HEK293 (cell line): ENCODE results near the gene MSH6.

Source experiments
- CTCF ChIA-PET: fragments of 350-600 bp; formaldehyde crosslinking; extraction: SDS; loops from one replicate; lab custom pipeline; 2021; ENCODE audit warnings: antibody characterized with exemption; lab: Yijun Ruan, JAX
- POLR2A ChIA-PET: fragments of 300-600 bp; formaldehyde crosslinking; extraction: SDS; loops from one replicate; lab custom pipeline; 2020; ENCODE audit warnings: antibody characterized with exemption, inconsistent platforms; lab: Yijun Ruan, JAX
- H3K27ac ChIP-seq: fragments of 200-500 bp; sonication (Bioruptor generic); 2 replicates; pipeline ENCODE4 v1.5.1; 2014; ENCODE audit warnings: low read depth, low read length, control low read depth, inconsistent platforms; ENCODE audit errors: extremely low read depth
- H3K36me3 ChIP-seq, 2 experiments: fragments of 200-500 bp in 1 of 2; sonication (Bioruptor generic) in 1 of 2; 1 replicate in 1 of 2; 2 replicates in 1 of 2; pipeline ENCODE4 v1.5.1; 2014 to 2017; ENCODE audit warnings: inconsistent platforms in 2 of 2, low read length in 2 of 2; ENCODE audit not compliant: control insufficient read depth in 2 of 2, insufficient read depth in 1 of 2
- H3K4me1 ChIP-seq: fragments of 200-500 bp; sonication (Bioruptor generic); 2 replicates; pipeline ENCODE4 v1.5.1; 2014; ENCODE audit warnings: mild to moderate bottlenecking, low read length, inconsistent platforms; ENCODE audit not compliant: control insufficient read depth, insufficient read depth
- H3K4me3 ChIP-seq: 2 replicates; pipeline ENCODE4 v1.5.1; 2011; ENCODE audit warnings: low read depth, mild to moderate bottlenecking, control low read depth, low read length, moderate library complexity
- H3K9me3 ChIP-seq: fragments of 200-500 bp; sonication (Bioruptor generic); 2 replicates; pipeline ENCODE4 v1.5.1; 2014; ENCODE audit warnings: low read depth, low read length, inconsistent platforms; ENCODE audit not compliant: control insufficient read depth, insufficient read depth
- AEBP2 ChIP-seq: fragments of 450-650 bp; formaldehyde crosslinking; IDR thresholded peaks from 2 replicates; pipeline ENCODE4 v1.5.1; 2016; ENCODE audit warnings: missing biosample characterization, missing genetic modification characterization, borderline replicate concordance
- FEZF1 ChIP-seq: fragments of 450-650 bp; formaldehyde crosslinking; IDR thresholded peaks from 2 replicates; pipeline ENCODE4 v1.5.1; 2016; ENCODE audit warnings: missing biosample characterization, missing genetic modification characterization
- GLI2 ChIP-seq: fragments of 450-650 bp; formaldehyde crosslinking; IDR thresholded peaks from 2 replicates; pipeline ENCODE4; 2017; ENCODE audit warnings: missing biosample characterization, missing genetic modification characterization, low read depth, borderline replicate concordance
- GLIS1 ChIP-seq: fragments of 450-650 bp; formaldehyde crosslinking; IDR thresholded peaks from 2 replicates; pipeline ENCODE4 v1.5.1; 2016; ENCODE audit warnings: missing biosample characterization, missing genetic modification characterization
- KLF17 ChIP-seq: fragments of 450-650 bp; formaldehyde crosslinking; IDR thresholded peaks from 2 replicates; pipeline ENCODE4 v1.5.1; 2016; ENCODE audit warnings: missing biosample characterization, missing genetic modification characterization
- REPIN1 ChIP-seq: fragments of 450-650 bp; formaldehyde crosslinking; IDR thresholded peaks from 2 replicates; pipeline ENCODE4 v1.5.1; 2017; ENCODE audit warnings: missing biosample characterization, missing genetic modification characterization, low read depth
- SCRT1 ChIP-seq: fragments of 450-650 bp; formaldehyde crosslinking; IDR thresholded peaks from 2 replicates; pipeline ENCODE4 v1.5.1; 2016; ENCODE audit warnings: missing biosample characterization, missing genetic modification characterization, borderline replicate concordance
- ZBTB1 ChIP-seq: fragments of 450-650 bp; formaldehyde crosslinking; IDR thresholded peaks from 2 replicates; pipeline ENCODE4 v1.5.1; 2016; ENCODE audit warnings: missing biosample characterization, missing genetic modification characterization
- ZBTB21 ChIP-seq: fragments of 450-650 bp; formaldehyde crosslinking; IDR thresholded peaks from 2 replicates; pipeline ENCODE4 v1.5.1; 2017; ENCODE audit warnings: missing biosample characterization, missing genetic modification characterization
- ZBTB48 ChIP-seq: fragments of 450-650 bp; formaldehyde crosslinking; IDR thresholded peaks from 2 replicates; pipeline ENCODE4 v1.5.1; 2016; ENCODE audit warnings: missing biosample characterization, missing genetic modification characterization
- ZFP3 ChIP-seq: fragments of 450-650 bp; formaldehyde crosslinking; IDR thresholded peaks from 2 replicates; pipeline ENCODE4 v1.5.1; 2016; ENCODE audit warnings: low read depth, missing biosample characterization, missing genetic modification characterization
- ZNF175 ChIP-seq: fragments of 450-650 bp; formaldehyde crosslinking; IDR thresholded peaks from 2 replicates; pipeline ENCODE4 v1.5.1; 2016; ENCODE audit warnings: missing biosample characterization, missing genetic modification characterization
- ZNF18 ChIP-seq: fragments of 450-650 bp; formaldehyde crosslinking; IDR thresholded peaks from 2 replicates; pipeline ENCODE4 v1.5.1; 2016; ENCODE audit warnings: missing biosample characterization, missing genetic modification characterization
- ZNF214 ChIP-seq: fragments of 450-650 bp; formaldehyde crosslinking; IDR thresholded peaks from 2 replicates; pipeline ENCODE4 v1.5.1; 2017; ENCODE audit warnings: missing biosample characterization, mild to moderate bottlenecking, missing genetic modification characterization, borderline replicate concordance
- ZNF221 ChIP-seq: fragments of 450-650 bp; formaldehyde crosslinking; IDR thresholded peaks from 2 replicates; pipeline ENCODE4 v1.5.1; 2017; ENCODE audit warnings: missing biosample characterization, missing genetic modification characterization, borderline replicate concordance
- ZNF302 ChIP-seq: fragments of 450-650 bp; formaldehyde crosslinking; IDR thresholded peaks from 2 replicates; pipeline ENCODE4 v1.5.1; 2016; ENCODE audit warnings: missing biosample characterization, missing genetic modification characterization, low read depth
- ZNF354C ChIP-seq: fragments of 450-650 bp; formaldehyde crosslinking; IDR thresholded peaks from 2 replicates; pipeline ENCODE4 v1.5.1; 2016; ENCODE audit warnings: missing biosample characterization, missing genetic modification characterization, low read depth, borderline replicate concordance
- ZNF366 ChIP-seq: fragments of 450-650 bp; formaldehyde crosslinking; conservative IDR thresholded peaks from 2 replicates; pipeline ENCODE4 v1.5.1; 2016; ENCODE audit warnings: missing biosample characterization, missing genetic modification characterization
- ZNF394 ChIP-seq: fragments of 450-650 bp; formaldehyde crosslinking; IDR thresholded peaks from 2 replicates; pipeline ENCODE4 v1.5.1; 2016; ENCODE audit warnings: missing biosample characterization, missing genetic modification characterization, mild to moderate bottlenecking, moderate library complexity, borderline replicate concordance
- ZNF48 ChIP-seq: fragments of 450-650 bp; formaldehyde crosslinking; IDR thresholded peaks from 2 replicates; pipeline ENCODE4 v1.5.1; 2016; ENCODE audit warnings: missing biosample characterization, missing genetic modification characterization
- ZNF530 ChIP-seq: fragments of 450-650 bp; formaldehyde crosslinking; IDR thresholded peaks from 2 replicates; pipeline ENCODE4 v1.5.1; 2016; ENCODE audit warnings: low read depth, missing biosample characterization, missing genetic modification characterization
- ZNF555 ChIP-seq: fragments of 450-650 bp; formaldehyde crosslinking; conservative IDR thresholded peaks from 2 replicates; pipeline ENCODE4 v1.5.1; 2017; ENCODE audit warnings: missing biosample characterization, mild to moderate bottlenecking, missing genetic modification characterization, inconsistent platforms
- ZNF580 ChIP-seq: fragments of 450-650 bp; formaldehyde crosslinking; IDR thresholded peaks from 2 replicates; pipeline ENCODE4 v1.5.1; 2016; ENCODE audit warnings: missing biosample characterization, missing genetic modification characterization
- ZNF624 ChIP-seq: fragments of 450-650 bp; formaldehyde crosslinking; IDR thresholded peaks from 2 replicates; pipeline ENCODE4 v1.5.1; 2017; ENCODE audit warnings: missing biosample characterization, missing genetic modification characterization
- ZNF658 ChIP-seq: fragments of 450-650 bp; formaldehyde crosslinking; IDR thresholded peaks from 2 replicates; pipeline ENCODE4; 2016; ENCODE audit warnings: missing biosample characterization, missing genetic modification characterization
- ZSCAN18 ChIP-seq: fragments of 450-650 bp; formaldehyde crosslinking; IDR thresholded peaks from 2 replicates; pipeline ENCODE4 v1.5.1; 2016; ENCODE audit warnings: missing biosample characterization, missing genetic modification characterization

MSH6 gene

GRCh38 chr2:47782671-47783485, at the start of gene MSH6:
Gene MSH6, plus strand, starts transcription at chr2:47783145. Its CDS starts 89 bp downstream, at chr2:47783234.
- peaks cover 4% of the 10 kb centered on the region; the same call in 1 of the 2 replicates for H3K4me1 ChIP-seq
- H3K36me3 ChIP-seq: peaks cover 13 to 26% of the 10 kb centered on the region in 2 experiments; a peak in 2 of 3 replicates
- POLR2A ChIA-PET: interaction anchor here (0.6 to 2.0 kb wide), 22 partner anchors 9 to 865 kb away, joined by 3 to 8 read pairs (median 4); partner anchors contain the start of genes FBXO11 and MSH2
- no peaks in the 10 kb centered on the region for H3K9me3 ChIP-seq
- CTCF ChIA-PET: interaction anchor here (0.6 to 2.4 kb wide), 7 partner anchors 12 to 634 kb away, joined by 3 to 8 read pairs (median 3); no protein-coding TSS in a partner anchor
- peak within 1 kb of the TSS; percentile 86 for H3K4me3 ChIP-seq
- peak within 1 kb of the TSS; percentile 99 for H3K27ac ChIP-seq
- TF ChIP-seq ZNF658 (tag by site-specific recombination): no peak
- no peak for TF ChIP-seq ZNF555 (tag by site-specific recombination)
- TF ChIP-seq ZNF221 (tag by site-specific recombination): no peak
- peak; percentile 19 for TF ChIP-seq KLF17
- TF ChIP-seq ZBTB1 (tag by site-specific recombination): no peak
- TF ChIP-seq GLIS1 (tag by site-specific recombination): no peak; the same call in 1 of the 2 replicates
- no peak for TF ChIP-seq ZNF48 (tag by site-specific recombination)
- TF ChIP-seq ZNF624 (tag by site-specific recombination): no peak
- TF ChIP-seq ZBTB21 (tag by site-specific recombination): no peak
- no peak for TF ChIP-seq ZNF214 (tag by site-specific recombination)
- TF ChIP-seq GLI2 (tag by site-specific recombination): no peak
- no peak for TF ChIP-seq ZNF580 (tag by site-specific recombination)
- no peak for TF ChIP-seq FEZF1 (tag by site-specific recombination)
- TF ChIP-seq ZNF302 (tag by site-specific recombination): no peak
- no peak for TF ChIP-seq SCRT1
- TF ChIP-seq REPIN1 (tag by site-specific recombination): no peak
- no peak for TF ChIP-seq ZFP3 (tag by site-specific recombination)
- no peak; the same call in 1 of the 2 replicates for TF ChIP-seq ZNF394 (tag by site-specific recombination)
- TF ChIP-seq ZNF366 (tag by site-specific recombination): no peak
- TF ChIP-seq ZNF354C (tag by site-specific recombination): no peak
- no peak for TF ChIP-seq AEBP2 (tag by site-specific recombination)
- no peak for TF ChIP-seq ZNF175 (tag by site-specific recombination)
- no peak for TF ChIP-seq ZNF530
- TF ChIP-seq ZBTB48 (tag by site-specific recombination): no peak
- no peak for TF ChIP-seq ZSCAN18 (tag by site-specific recombination)
- TF ChIP-seq ZNF18 (tag by site-specific recombination): no peak
